HG03460 (cell line): ENCODE measurements around the gene RAB32.
"Not testable (repeated sequence)": the region's sequence is repeated elsewhere in the genome, so short reads cannot be mapped to it uniquely, and the experiment has no call there.

Experiments
- ATAC-seq: cut with Tn5 transposase; IDR thresholded peaks from one replicate; pipeline ENCODE4 v1.9.1; 2021; ENCODE audit not compliant: unreplicated experiment

RAB32 gene

DNA sequence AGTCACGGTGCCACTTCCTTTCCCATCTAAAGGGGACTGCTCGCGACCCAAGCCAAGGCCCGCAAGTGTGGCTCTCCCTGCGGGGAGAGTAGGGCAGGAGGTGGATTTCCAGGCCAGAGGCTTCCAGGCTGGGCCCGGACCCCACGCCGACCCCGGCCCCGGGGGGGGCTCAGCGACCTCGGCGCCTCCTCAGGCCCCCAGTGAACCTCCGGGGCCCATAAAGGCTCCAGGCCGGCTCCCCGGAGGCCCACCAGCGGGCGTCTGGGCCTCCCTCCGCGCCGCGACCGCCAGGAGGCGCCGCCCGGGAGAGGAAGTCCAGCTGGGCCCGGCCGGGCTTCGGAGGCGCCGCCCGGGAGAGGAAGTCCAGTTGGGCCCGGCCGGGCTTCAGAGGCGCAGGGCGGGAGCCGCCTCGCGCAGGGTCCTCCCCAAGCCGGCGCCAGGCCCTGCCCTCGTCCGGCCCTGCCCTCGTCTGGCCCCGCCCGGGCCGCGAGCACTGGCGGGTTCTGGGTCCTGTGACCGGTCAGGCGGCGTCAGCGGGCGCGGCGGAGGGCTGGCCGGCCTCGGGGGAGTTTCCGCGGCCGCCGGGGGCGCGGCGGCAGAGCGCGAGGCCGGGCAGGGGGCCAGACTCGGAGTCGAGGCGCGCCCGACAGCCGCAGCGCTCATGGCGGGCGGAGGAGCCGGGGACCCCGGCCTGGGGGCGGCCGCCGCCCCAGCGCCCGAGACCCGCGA, at the start of gene RAB32:
TSS of gene RAB32 (plus strand) at position 623 of the 729 bp plus-strand sequence. CDS start at position 662, 39 bp downstream.
- ATAC-seq: peak; percentile 61

- ATAC-seq: no peak
These were observed 45.3 kb upstream of the RAB32 start for GRCh38 chr6:146498309-146498708.

DNA sequence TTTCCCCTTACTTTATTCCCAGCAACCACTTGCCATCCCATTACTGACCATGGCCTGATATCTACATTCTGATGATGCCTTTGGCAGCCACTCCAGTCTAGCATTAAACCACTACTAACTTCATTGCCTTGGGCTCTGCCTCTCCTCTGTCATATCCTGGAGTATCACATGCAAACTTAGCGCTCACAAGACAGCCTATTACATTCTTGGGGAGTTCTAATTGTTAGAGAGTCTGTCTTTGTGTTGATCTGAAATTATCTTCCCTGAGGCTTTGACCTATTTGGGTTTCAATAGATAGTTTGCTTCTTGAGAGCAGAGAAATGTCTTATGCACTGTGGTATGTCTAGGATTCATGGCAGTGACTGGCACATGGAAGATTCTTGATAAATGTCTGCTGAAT, 40.5 kb upstream of the RAB32 start:
- no peak for ATAC-seq

DNA sequence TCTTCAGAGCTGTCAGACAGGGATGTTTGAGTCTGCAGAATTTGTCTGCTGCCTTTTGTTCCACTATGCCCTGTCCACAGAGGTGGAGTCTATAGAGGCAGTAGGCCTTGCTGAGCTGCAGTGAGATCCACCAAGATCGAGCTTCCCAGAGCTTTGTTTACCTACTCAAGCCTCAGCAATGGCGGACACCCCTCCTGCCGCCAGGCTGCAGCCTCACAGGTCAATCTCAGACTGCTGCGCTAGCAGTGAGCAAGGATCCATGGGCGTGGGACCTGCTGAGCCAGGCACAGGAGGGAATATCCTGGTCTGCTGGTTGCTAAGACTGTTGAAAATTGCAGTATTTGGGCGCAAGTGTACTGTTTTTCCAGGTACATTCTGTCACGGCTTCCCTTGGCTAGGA, 28.4 kb upstream of the RAB32 start:
- no peak for ATAC-seq

- ATAC-seq: no peak
These were observed 17.4 kb upstream of the RAB32 start for GRCh38 chr6:146526192-146526591.

GRCh38 chr6:146532702-146533101, 10.9 kb upstream of the RAB32 start:
- ATAC-seq: no peak

DNA sequence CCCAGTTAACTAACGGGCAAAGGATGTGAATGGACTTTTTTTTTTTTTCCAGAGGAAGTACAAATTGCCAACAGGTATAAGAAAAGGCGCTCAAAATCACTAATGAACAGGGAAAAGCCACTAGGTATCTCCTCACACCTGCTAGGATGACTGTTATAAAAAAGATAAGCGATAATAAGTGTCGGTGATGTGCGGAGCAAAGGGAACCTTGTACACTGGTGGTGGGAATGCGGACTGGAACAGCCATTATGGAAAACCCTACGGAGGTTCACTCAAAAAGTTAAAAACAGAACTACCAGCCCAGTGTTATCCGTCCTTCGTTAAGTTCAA, 787 bp upstream of the RAB32 start:
- ATAC-seq: no peak

DNA sequence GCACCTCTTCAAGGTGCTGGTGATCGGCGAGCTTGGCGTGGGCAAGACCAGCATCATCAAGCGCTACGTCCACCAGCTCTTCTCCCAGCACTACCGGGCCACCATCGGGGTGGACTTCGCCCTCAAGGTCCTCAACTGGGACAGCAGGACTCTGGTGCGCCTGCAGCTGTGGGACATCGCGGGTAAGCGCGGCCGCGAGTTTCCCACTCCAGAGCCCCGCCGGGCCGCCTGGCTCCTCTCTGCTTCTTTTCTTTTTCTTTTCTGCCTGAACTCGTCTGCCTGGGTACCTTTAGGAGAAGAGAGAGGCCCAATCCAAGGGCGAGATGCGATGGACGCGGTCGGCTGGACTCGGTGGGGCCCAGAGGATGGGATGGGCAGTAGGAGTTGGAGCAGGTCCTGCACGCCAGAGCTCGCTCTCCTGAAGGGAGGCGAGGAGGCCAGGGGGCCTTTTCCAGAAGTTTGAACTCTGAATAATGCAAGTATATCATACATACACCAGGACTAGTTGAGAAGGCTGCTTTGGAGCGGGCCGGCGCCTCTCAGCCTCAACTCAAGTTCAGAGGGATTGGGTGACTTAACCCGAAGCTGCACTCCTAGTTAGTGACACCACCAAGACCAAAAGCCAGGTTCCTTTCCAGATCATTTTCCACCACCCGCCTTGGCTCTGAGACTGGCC, 445 bp downstream of the RAB32 start:
- peak; percentile 24 for ATAC-seq

DNA sequence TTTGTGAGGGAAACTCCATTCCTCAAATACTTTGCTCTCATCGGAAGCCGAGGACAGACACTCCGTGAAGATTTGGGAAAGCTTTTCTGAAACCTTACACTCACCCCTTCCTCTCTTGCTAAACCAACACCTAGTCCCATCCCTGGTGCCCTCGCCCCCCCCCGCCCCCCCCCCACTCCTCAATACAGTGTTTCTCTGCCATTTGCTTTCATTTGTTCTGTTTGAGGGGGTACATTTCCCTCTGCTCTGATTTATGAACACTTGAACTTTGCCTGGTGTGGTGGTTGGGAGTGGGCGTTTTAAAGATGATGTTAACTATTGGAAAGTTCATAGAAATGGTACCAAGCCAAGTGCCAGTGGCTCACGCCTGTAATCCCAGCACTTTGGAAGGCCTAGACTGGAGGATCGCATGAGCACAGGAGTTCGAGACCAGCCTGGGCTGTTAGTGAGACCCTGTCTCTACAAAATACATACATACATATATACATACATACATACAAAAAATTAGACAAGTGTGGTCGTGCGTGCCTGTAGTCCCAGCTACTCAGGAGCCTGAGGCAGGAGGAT, 1.1 kb downstream of the RAB32 start:
- no peak for ATAC-seq

GRCh38 chr6:146545581-146545980, 1.9 kb downstream of the RAB32 start:
- no peak for ATAC-seq

DNA sequence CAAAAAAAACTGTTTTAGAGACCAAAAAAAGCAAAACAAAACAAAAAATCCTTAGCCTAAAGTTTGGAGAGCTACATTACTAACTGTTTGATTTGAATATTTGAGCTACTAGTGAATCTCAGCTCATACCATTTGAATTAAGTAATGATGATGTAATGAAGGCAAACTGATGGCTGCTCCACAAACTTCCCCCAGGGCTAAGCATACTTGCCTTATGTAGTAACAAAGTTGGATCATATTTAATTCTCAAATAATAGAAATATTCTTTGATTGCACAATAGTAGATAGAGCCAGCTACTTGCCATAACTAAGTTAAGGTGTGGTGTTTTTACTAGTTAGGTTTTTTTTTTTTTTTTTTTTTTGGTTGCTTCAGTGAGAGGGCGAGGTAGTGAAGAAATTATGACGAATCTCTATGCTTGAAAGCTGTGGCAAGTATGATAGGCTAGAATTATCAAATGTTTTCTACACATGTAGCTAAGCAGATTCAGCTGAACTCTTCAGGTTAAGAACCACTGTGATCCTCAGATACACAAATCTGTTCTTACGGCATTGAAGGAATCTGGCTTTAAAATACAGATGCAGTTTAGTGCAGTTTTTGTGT, 2.9 kb downstream of the RAB32 start:
- no peak for ATAC-seq

- no peak for ATAC-seq
These were observed 4.3 kb downstream of the RAB32 start for GRCh38 chr6:146547889-146548288.

- ATAC-seq: no peak
These were observed 5.3 kb downstream of the RAB32 start for GRCh38 chr6:146548898-146549374.

DNA sequence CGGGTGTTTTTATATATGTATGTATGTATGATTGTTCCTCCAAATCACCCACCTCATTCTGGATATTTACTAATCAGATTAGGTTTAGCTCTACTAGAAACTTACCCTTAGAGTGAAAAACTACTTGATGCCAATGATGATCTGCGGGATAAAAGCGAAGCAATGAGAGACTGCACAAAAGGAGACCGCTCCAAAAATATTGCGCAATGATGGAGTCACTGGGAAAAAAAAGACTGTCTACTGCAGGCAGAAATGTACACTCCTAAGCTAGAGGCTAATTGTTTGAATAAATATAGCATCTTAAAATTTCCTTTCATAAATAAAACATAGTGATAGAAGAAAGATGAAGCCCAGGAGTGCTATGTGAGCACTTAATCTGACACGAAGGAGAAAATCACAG, 7.3 kb downstream of the RAB32 start:
- ATAC-seq: no peak

DNA sequence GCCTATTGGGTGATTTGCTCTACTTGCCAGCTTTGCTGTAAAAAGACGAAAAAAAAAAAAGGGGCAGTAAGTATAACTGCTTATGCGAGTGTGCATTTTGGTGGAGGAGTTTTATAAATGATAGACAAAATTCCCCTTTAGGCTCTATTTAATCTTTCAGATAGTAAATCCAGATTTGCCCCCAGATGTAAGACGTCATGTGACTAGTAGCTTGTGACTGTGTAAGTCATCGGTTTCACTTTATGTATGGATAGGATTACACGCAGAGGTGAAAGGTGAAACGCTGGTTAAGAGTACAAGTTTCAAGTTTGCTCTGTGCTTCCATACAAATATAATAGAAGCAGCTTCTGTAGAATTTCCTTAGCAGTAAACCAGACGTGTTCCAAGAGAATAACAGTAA, 7.9 kb downstream of the RAB32 start:
- ATAC-seq: no peak

DNA sequence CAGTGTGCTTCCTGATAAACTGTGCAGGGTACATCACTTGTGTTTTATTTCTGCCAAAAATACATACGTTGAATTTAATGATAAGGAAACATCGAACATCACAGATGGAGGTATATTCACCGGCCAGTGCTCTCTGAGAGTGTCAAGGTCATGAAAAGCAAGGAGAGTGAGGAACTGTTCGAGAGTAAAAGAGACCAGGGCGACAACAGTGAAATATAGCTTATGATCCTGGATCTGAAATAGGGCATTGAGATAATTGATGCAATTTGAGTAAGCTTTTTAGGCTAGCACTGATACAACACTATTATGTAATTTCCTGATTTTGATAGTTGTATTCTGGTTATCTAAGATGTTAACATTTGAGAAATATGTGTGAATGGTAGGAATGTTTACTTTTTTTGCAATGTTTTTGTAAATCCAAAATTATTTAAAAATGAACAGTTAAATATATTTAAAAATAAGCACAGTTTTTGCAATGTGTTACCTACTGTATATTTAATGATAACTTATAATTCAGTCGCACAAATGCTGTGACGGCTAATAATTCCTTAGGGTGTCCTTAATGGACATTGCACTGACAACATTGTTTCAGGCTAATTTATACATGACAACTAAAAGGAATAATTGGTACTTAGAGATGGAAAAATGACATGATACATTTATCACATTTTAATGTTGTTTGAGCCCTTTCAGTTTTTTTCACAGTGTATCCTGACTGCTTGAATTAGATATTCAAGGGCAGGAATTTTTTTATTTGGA, 9.9 kb downstream of the RAB32 start:
- ATAC-seq: no peak

GRCh38 chr6:146560607-146561006, 17.0 kb downstream of the RAB32 start:
- no peak for ATAC-seq

- not testable (repeated sequence) for ATAC-seq
These were observed 23.0 kb downstream of the RAB32 start for GRCh38 chr6:146566661-146567060.

DNA sequence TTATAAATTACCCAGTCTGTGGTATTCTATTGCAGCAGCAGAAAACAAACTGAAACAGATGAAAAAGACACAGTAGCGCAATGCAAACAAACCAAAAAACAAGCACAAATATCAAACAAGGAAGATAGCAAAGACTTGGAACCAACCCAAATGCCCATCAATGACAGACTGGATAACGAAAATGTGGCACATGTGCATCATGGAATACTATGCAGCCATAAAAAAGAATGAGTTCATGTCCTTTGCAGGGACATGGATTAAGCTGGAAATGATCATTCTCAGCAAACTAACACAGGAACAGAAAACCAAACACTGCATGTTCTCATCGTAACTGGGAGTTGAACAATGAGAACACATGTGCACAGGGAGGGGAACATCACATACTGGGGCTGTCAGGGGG, 25.0 kb downstream of the RAB32 start:
- ATAC-seq: not testable (repeated sequence)

- no peak for ATAC-seq
These were observed 30.6 kb downstream of the RAB32 start for GRCh38 chr6:146574211-146574610.

- no peak for ATAC-seq
These were observed 34.4 kb downstream of the RAB32 start for GRCh38 chr6:146578054-146578453.
